OCI-LY3 (cell line): ENCODE results near the gene PIWIL1.

Experiments
- H2AFZ ChIP-seq: fragments of 200-600, 300-600 bp; shearing (Covaris generic); 2 replicates; pipeline ENCODE4 v1.6.0; 2014; ENCODE audit warnings: antibody characterized with exemption, low read depth, low read length
- H3K27ac ChIP-seq: fragments of 200-600, 300-600 bp; sonication (generic); 2 replicates; pipeline ENCODE4 v1.5.1; 2014; ENCODE audit warnings: mild to moderate bottlenecking, low read length, moderate library complexity, mixed read lengths
- H3K27me3 ChIP-seq: fragments of 200-600, 300-600 bp; sonication (generic); 2 replicates; pipeline ENCODE4 v1.6.1; 2014; ENCODE audit warnings: low read depth, low read length, mixed read lengths
- H3K36me3 ChIP-seq: fragments of 200-600, 300-600 bp; sonication (generic); replicated peaks from 2 replicates; pipeline ENCODE3; 2014; ENCODE audit warnings: low read depth, low read length, mixed read lengths
- H3K4me1 ChIP-seq: fragments of 300-600, 200-600 bp; sonication (generic); 2 replicates; pipeline ENCODE4 v1.6.1; 2014; ENCODE audit warnings: low read length, mixed read lengths
- H3K4me2 ChIP-seq: fragments of 200-600, 300-600 bp; sonication (generic); 2 replicates; pipeline ENCODE4 v1.6.1; 2014; ENCODE audit warnings: low read length, mixed read lengths
- H3K4me3 ChIP-seq: fragments of 300-600, 200-600 bp; sonication (generic); 2 replicates; pipeline ENCODE4 v1.5.1; 2014; ENCODE audit warnings: antibody characterized with exemption, mild to moderate bottlenecking, low read length, moderate library complexity
- H3K79me2 ChIP-seq: fragments of 300-600, 200-600 bp; shearing (Covaris generic); 2 replicates; pipeline ENCODE4 v1.6.1; 2014; ENCODE audit warnings: mild to moderate bottlenecking, low read length, mixed read lengths
- H3K9ac ChIP-seq: fragments of 300-600, 200-600 bp; shearing (Covaris generic); 2 replicates; pipeline ENCODE4 v1.6.0; 2014; ENCODE audit warnings: mild to moderate bottlenecking, low read length, moderate library complexity
- H3K9me3 ChIP-seq: fragments of 200-600, 300-600 bp; shearing (Covaris generic); 2 replicates; pipeline ENCODE4 v1.6.1; 2014; ENCODE audit warnings: low read length, mixed read lengths; ENCODE audit not compliant: insufficient read depth
- H4K20me1 ChIP-seq: fragments of 200-600, 300-600 bp; sonication (generic); 2 replicates; pipeline ENCODE4 v1.6.1; 2016; ENCODE audit warnings: low read length, mixed read lengths; ENCODE audit not compliant: insufficient read depth
- CTCF ChIP-seq: fragments of 200-600, 300-600 bp; sonication (generic); IDR thresholded peaks from 2 replicates; pipeline ENCODE4 v1.5.1; 2014; ENCODE audit warnings: antibody characterized with exemption, low read length, low read depth
- EZH2phosphoT487 ChIP-seq: fragments of 200-600 bp; shearing (Covaris generic); IDR thresholded peaks from 2 replicates; pipeline ENCODE4 v1.6.1; 2018; ENCODE audit warnings: antibody characterized with exemption, mixed run types, low read depth

Gene PIWIL1

GRCh38 chr12:130316251-130316650 is 21.4 kb upstream of the PIWIL1 start:
- Histone ChIP-seq H3K9ac (no peak overlapping the region), H3K27me3 (no peaks in the 10 kb centered on the region), H3K4me3 (no peak overlapping the region), H2AFZ (no peak overlapping the region), H4K20me1 (no peaks in the 10 kb centered on the region), H3K79me2 (no peaks in the 10 kb centered on the region), H3K4me2 (no peak overlapping the region), H3K9me3 (no peaks in the 10 kb centered on the region), H3K4me1 (no peaks in the 10 kb centered on the region), H3K27ac (no peak overlapping the region), H3K36me3 (no peaks in the 10 kb centered on the region)
- TF ChIP-seq CTCF (no peak), EZH2phosphoT487 (no peak)

- no peak overlapping the region for H3K4me2 ChIP-seq
- H3K4me1 ChIP-seq, result no peaks in the 10 kb centered on the region
- H3K27me3 ChIP-seq, result no peaks in the 10 kb centered on the region
- H3K9me3 ChIP-seq, result no peaks in the 10 kb centered on the region
- TF ChIP-seq EZH2phosphoT487 (no peak), CTCF (no peak)
- no peaks in the 10 kb centered on the region for H4K20me1 ChIP-seq
- H3K27ac ChIP-seq, result no peak overlapping the region
- no peak overlapping the region for H3K4me3 ChIP-seq
- H3K36me3 ChIP-seq, result no peaks in the 10 kb centered on the region
- H3K9ac ChIP-seq, result no peak overlapping the region
- H3K79me2 ChIP-seq, result no peaks in the 10 kb centered on the region
- H2AFZ ChIP-seq, result no peak overlapping the region
These were observed 17.2 kb upstream of the PIWIL1 start for GRCh38 chr12:130320536-130320935.

- Histone ChIP-seq H3K4me2 (no peak overlapping the region), H3K27me3 (no peaks in the 10 kb centered on the region), H3K4me1 (no peaks in the 10 kb centered on the region), H3K9me3 (no peaks in the 10 kb centered on the region), H4K20me1 (no peaks in the 10 kb centered on the region), H2AFZ (no peak overlapping the region), H3K79me2 (no peaks in the 10 kb centered on the region), H3K27ac (no peak overlapping the region), H3K9ac (no peak overlapping the region), H3K36me3 (no peaks in the 10 kb centered on the region), H3K4me3 (no peak overlapping the region)
- TF ChIP-seq EZH2phosphoT487, result no peak
- TF ChIP-seq CTCF, result no peak
These were observed 15.4 kb upstream of the PIWIL1 start for GRCh38 chr12:130322263-130322662.

GRCh38 chr12:130330685-130331084 is 7.0 kb upstream of the PIWIL1 start:
- no peaks in the 10 kb centered on the region for H3K79me2 ChIP-seq
- no peaks in the 10 kb centered on the region for H4K20me1 ChIP-seq
- H3K27me3 ChIP-seq, result no peaks in the 10 kb centered on the region
- no peak overlapping the region for H3K9ac ChIP-seq
- H3K4me3 ChIP-seq, result no peak overlapping the region
- no peaks in the 10 kb centered on the region for H3K4me1 ChIP-seq
- H2AFZ ChIP-seq, result no peak overlapping the region
- TF ChIP-seq EZH2phosphoT487 (no peak), CTCF (no peak)
- no peak overlapping the region for H3K4me2 ChIP-seq
- H3K36me3 ChIP-seq, result no peaks in the 10 kb centered on the region
- H3K9me3 ChIP-seq, result no peaks in the 10 kb centered on the region
- H3K27ac ChIP-seq, result no peak overlapping the region
